ENCODE measurements around the gene GPR6. TPM values are rescaled to one million over a fixed set of nuclear protein-coding genes. Genes with fewer than 3 reads are reported as not detected.

GPR6 gene
- polyA plus RNA-seq, 3 donors, result not detected

GRCh38 chr6:110013386-110013785 is 35.3 kb downstream of the GPR6 start:
- TF ChIP-seq, protein P1, sequence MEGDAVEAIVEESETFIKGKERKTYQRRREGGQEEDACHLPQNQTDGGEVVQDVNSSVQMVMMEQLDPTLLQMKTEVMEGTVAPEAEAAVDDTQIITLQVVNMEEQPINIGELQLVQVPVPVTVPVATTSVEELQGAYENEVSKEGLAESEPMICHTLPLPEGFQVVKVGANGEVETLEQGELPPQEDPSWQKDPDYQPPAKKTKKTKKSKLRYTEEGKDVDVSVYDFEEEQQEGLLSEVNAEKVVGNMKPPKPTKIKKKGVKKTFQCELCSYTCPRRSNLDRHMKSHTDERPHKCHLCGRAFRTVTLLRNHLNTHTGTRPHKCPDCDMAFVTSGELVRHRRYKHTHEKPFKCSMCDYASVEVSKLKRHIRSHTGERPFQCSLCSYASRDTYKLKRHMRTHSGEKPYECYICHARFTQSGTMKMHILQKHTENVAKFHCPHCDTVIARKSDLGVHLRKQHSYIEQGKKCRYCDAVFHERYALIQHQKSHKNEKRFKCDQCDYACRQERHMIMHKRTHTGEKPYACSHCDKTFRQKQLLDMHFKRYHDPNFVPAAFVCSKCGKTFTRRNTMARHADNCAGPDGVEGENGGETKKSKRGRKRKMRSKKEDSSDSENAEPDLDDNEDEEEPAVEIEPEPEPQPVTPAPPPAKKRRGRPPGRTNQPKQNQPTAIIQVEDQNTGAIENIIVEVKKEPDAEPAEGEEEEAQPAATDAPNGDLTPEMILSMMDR (IDR thresholded peaks at IDR 0.05), result no peak
- H3K4me3 ChIP-seq (replicated peaks in 1 of 3; ENCODE audit: low read depth in 2 of 3, low read length in 3 of 3), result no peak overlapping the region

DNA sequence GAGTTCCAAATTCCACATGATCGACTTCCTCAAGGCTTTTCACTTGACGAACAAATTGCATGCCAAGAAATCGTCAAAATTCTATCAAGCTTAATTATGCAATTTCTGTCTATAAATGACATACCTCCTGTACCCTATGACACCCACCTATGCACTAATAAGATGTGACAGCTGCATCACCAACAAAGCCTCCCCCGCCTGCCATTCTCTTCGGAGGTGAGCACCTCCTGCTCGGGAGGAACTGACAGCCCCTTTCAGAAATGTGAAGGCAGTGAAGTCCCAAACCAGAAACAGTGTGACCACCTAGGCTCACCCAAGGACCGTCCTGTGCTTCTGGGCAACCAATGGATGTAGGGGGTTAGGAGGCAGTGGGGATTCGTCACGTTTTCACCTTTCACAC is 37.1 kb downstream of the GPR6 start:
- H3K4me3 ChIP-seq (replicated peaks in 1 of 3; ENCODE audit: low read depth in 2 of 3, low read length in 3 of 3), result no peak overlapping the region
- no peaks in the 10 kb centered on the region for H3K36me3 Mint-ChIP-seq
- TF ChIP-seq, protein P1 (IDR thresholded peaks at IDR 0.05), result no peak

More at GRCh38 chr6:110013386-110013785, 35.3 kb downstream of the GPR6 start:
- H3K4me1 ChIP-seq (ENCODE audit: control insufficient read depth in 1 of 2, insufficient read depth in 2 of 2, low read length in 2 of 2), result no peaks in the 10 kb centered on the region
- no peak for DNase-seq
- 91% methylated on average over 6 of the region's 6 CpGs for WGBS (ENCODE audit: insufficient coverage)
- H3K36me3 Mint-ChIP-seq, result no peaks in the 10 kb centered on the region
- intact Hi-C loops (cut with micrococcal nuclease), result no loop called here
- H2AFZ ChIP-seq (ENCODE audit: insufficient read depth, low read depth, low read length, poor library complexity, severe bottlenecking), result no peak overlapping the region
- H4K20me1 ChIP-seq (ENCODE audit: insufficient read depth, low read length), result no peaks in the 10 kb centered on the region
- no peak overlapping the region for H3K27ac ChIP-seq (ENCODE audit: low read depth in 1 of 2, low read length in 2 of 2)
- no peaks in the 10 kb centered on the region for H3K9me3 ChIP-seq (replicated peaks in 1 of 2; ENCODE audit: control insufficient read depth in 1 of 2, insufficient read depth in 1 of 2, low read length in 2 of 2)
- no peak overlapping the region for H3K9ac ChIP-seq (ENCODE audit: insufficient read depth, low read length, poor library complexity, severe bottlenecking)
- no peak overlapping the region for H3K4me2 ChIP-seq (replicated peaks; ENCODE audit: extremely low read depth, low read length, poor library complexity, severe bottlenecking)
- H3K36me3 ChIP-seq (replicated peaks in 1 of 2; ENCODE audit: control insufficient read depth in 1 of 2, insufficient read depth in 2 of 2, low read length in 2 of 2), result no peaks in the 10 kb centered on the region
- H3K27me3 Mint-ChIP-seq (ENCODE audit: low read depth in 3 of 3), result peaks cover 0 to 4% (median 2%) of the 10 kb centered on the region in 3 donors
- peak overlapping the region in 1 of 7 donors; percentile 17 for H3K27ac Mint-ChIP-seq
- H3K9me3 Mint-ChIP-seq, result peaks cover 0 to 10% (median 5%) of the 10 kb centered on the region in 7 donors
- no peaks in the 10 kb centered on the region for H3K79me2 ChIP-seq (ENCODE audit: insufficient read depth, low read length)
- H3K4me1 Mint-ChIP-seq, result no peaks in the 10 kb centered on the region
- no peaks in the 10 kb centered on the region for H3K27me3 ChIP-seq (ENCODE audit: control insufficient read depth in 2 of 2, insufficient read depth in 2 of 2, low read length in 2 of 2)
- no peak overlapping the region for H3K4me3 Mint-ChIP-seq

More for the DNA sequence above, 37.1 kb downstream of the GPR6 start:
- no peak overlapping the region for H3K9ac ChIP-seq (ENCODE audit: insufficient read depth, low read length, poor library complexity, severe bottlenecking)
- Mint-ChIP-seq H3K4me1 (no peaks in the 10 kb centered on the region), H3K27ac (no peak overlapping the region), H3K9me3 (peaks cover 0 to 10% (median 3%) of the 10 kb centered on the region in 7 donors), H3K27me3 (ENCODE audit: low read depth in 3 of 3) (peaks cover 0 to 3% (median 0%) of the 10 kb centered on the region in 3 donors), H3K4me3 (no peak overlapping the region)
- H2AFZ ChIP-seq (ENCODE audit: insufficient read depth, low read depth, low read length, poor library complexity, severe bottlenecking), result no peak overlapping the region
- DNase-seq, result no peak
- H4K20me1 ChIP-seq (ENCODE audit: insufficient read depth, low read length), result no peaks in the 10 kb centered on the region
- H3K4me1 ChIP-seq (ENCODE audit: control insufficient read depth in 1 of 2, insufficient read depth in 2 of 2, low read length in 2 of 2), result no peaks in the 10 kb centered on the region
- H3K27ac ChIP-seq (ENCODE audit: low read depth in 1 of 2, low read length in 2 of 2), result no peak overlapping the region
- no peaks in the 10 kb centered on the region for H3K79me2 ChIP-seq (ENCODE audit: insufficient read depth, low read length)
- 100% methylated on average over 3 of the region's 9 CpGs for WGBS (ENCODE audit: insufficient coverage)
- no peaks in the 10 kb centered on the region for H3K27me3 ChIP-seq (ENCODE audit: control insufficient read depth in 2 of 2, insufficient read depth in 2 of 2, low read length in 2 of 2)
- intact Hi-C loops (cut with micrococcal nuclease), result no loop called here
- no peaks in the 10 kb centered on the region for H3K9me3 ChIP-seq (replicated peaks in 1 of 2; ENCODE audit: control insufficient read depth in 1 of 2, insufficient read depth in 1 of 2, low read length in 2 of 2)
- H3K4me2 ChIP-seq (replicated peaks; ENCODE audit: extremely low read depth, low read length, poor library complexity, severe bottlenecking), result no peak overlapping the region
- H3K36me3 ChIP-seq (replicated peaks in 1 of 2; ENCODE audit: control insufficient read depth in 1 of 2, insufficient read depth in 2 of 2, low read length in 2 of 2), result no peaks in the 10 kb centered on the region

All from CD14-positive monocyte (primary cell).